Activated T-cell treated with anti-CD3 and anti-CD28 coated beads for 24 hours (primary cell): ENCODE results near the gene TCAP.
A peak's percentile ranks its signal among the peaks of the same experiment; 100 is the strongest.

Experiments
- DNase-seq: peaks from one replicate; pipeline ENCODE4 v3.0.0-alpha.2; 2020; ENCODE audit warnings: low read depth

TCAP gene

GRCh38 chr17:39664581-39665561 is at the start of gene TCAP:
Gene TCAP (plus strand): TSS chr17:39665349. CDS start chr17:39665360, 11 bp downstream.
- no peak for DNase-seq

- no peak for DNase-seq
These were observed 49.7 kb upstream of the TCAP start for GRCh38 chr17:39615434-39615833.

GRCh38 chr17:39617100-39617445 is 48.1 kb upstream of the TCAP start:
- no peak for DNase-seq

- DNase-seq: peak; percentile 41
These were observed 47.5 kb upstream of the TCAP start for GRCh38 chr17:39617446-39618245.

- no peak for DNase-seq
These were observed 46.8 kb upstream of the TCAP start for GRCh38 chr17:39618246-39618913.

- no peak for DNase-seq
These were observed 46.0 kb upstream of the TCAP start for GRCh38 chr17:39618956-39619785.

- DNase-seq: no peak
These were observed 45.4 kb upstream of the TCAP start for GRCh38 chr17:39619786-39620101.

- peak; percentile 84 for DNase-seq
These were observed 43.4 kb upstream of the TCAP start for GRCh38 chr17:39621523-39622379.

- DNase-seq: no peak
These were observed 42.7 kb upstream of the TCAP start for GRCh38 chr17:39622380-39623006.

- peak; percentile 83 for DNase-seq
These were observed 41.7 kb upstream of the TCAP start for GRCh38 chr17:39623356-39623950.

- no peak for DNase-seq
These were observed 40.8 kb upstream of the TCAP start for GRCh38 chr17:39624313-39624712.

GRCh38 chr17:39625198-39625785 is 39.9 kb upstream of the TCAP start:
- DNase-seq: no peak

- DNase-seq: no peak
These were observed 38.7 kb upstream of the TCAP start, which contains the start of gene PPP1R1B for GRCh38 chr17:39626171-39627046. Gene PPP1R1B (plus strand): TSS chr17:39626952. CDS start chr17:39627393, 441 bp downstream.

GRCh38 chr17:39627047-39627711 is 38.0 kb upstream of the TCAP start:
- DNase-seq: no peak

GRCh38 chr17:39627712-39628516 is 37.2 kb upstream of the TCAP start:
- DNase-seq: no peak

GRCh38 chr17:39628655-39629493 is 36.3 kb upstream of the TCAP start:
- no peak for DNase-seq
